Cardiac muscle cell (in vitro differentiated cells and primary cell): Measurements from ENCODE around the gene PSMD3. TPM values are rescaled to one million over a fixed set of nuclear protein-coding genes. Genes with fewer than 3 reads are reported as not detected.

Source experiments
- DNase-seq, 2 donors: peaks; one replicate each; pipeline versions ENCODE4 v3.0.0 to v3.0.0-alpha.2; 2010 to 2017; ENCODE audit warnings: low read depth in 1 of 2, low spot score in 1 of 2
- H3K27ac ChIP-seq: fragments of 200-600 bp; sonication (generic); 2 replicates; pipeline ENCODE4 v1.5.1; 2016
- H3K27me3 ChIP-seq: fragments of 200-600 bp; sonication (generic); 2 replicates; pipeline ENCODE4 v1.6.0; 2016; ENCODE audit warnings: control low read depth
- H3K36me3 ChIP-seq: fragments of 200-600 bp; sonication (generic); 2 replicates; pipeline ENCODE4 v1.5.1; 2016; ENCODE audit warnings: control low read depth
- H3K4me1 ChIP-seq: fragments of 200-600 bp; sonication (generic); 2 replicates; pipeline ENCODE4 v1.8.1; 2017; ENCODE audit warnings: low read depth, mild to moderate bottlenecking, mixed run types
- H3K4me3 ChIP-seq: fragments of 200-600 bp; sonication (generic); 2 replicates; pipeline ENCODE4 v1.5.1; 2016; ENCODE audit warnings: mild to moderate bottlenecking
- H3K9me3 ChIP-seq: fragments of 200-600 bp; sonication (generic); 2 replicates; pipeline ENCODE4 v1.5.1; 2017; ENCODE audit warnings: low read depth, mild to moderate bottlenecking, control low read depth
- CTCF ChIP-seq: IDR thresholded peaks from 2 replicates; pipeline ENCODE4 v1.5.1; 2012; ENCODE audit warnings: low read depth, mild to moderate bottlenecking, low read length
- polyA plus RNA-seq: library from polyadenylated mRNA; unstranded; fragments of >200 nt; fragmentation: Nextera tagmentation; extraction: Ambion mirVana; gene quantifications from 2 replicates; pipeline ENCODE4 v1.2.1, GENCODE V29; 2016
- total RNA-seq: library from RNA; depleted of rRNA; stranded (reverse); fragments of >200 nt; gene quantifications from 2 replicates; pipeline ENCODE4 v1.2.3, GENCODE V29; 2016

PSMD3 gene
- total and polyA plus RNA-seq, 2 experiments from 2014 or later, result 139 to 154 TPM

- H3K4me3 ChIP-seq, result peak overlapping the region; percentile 20
- H3K36me3 ChIP-seq, result no peaks in the 10 kb centered on the region
- peak; percentile 98 to 99 for DNase-seq
- no peaks in the 10 kb centered on the region for H3K27me3 ChIP-seq
- H3K9me3 ChIP-seq, result no peaks in the 10 kb centered on the region
- no peaks in the 10 kb centered on the region for H3K4me1 ChIP-seq
- no peak overlapping the region for H3K27ac ChIP-seq
- no peak for TF ChIP-seq CTCF
Observed at GRCh38 chr17:39952680-39953470, 27.7 kb upstream of the PSMD3 start.

GRCh38 chr17:39953471-39953888 is 27.1 kb upstream of the PSMD3 start:
- TF ChIP-seq CTCF, result no peak
- Histone ChIP-seq H3K4me1 (no peaks in the 10 kb centered on the region), H3K4me3 (peak overlapping the region; percentile 20), H3K27ac (no peak overlapping the region), H3K27me3 (no peaks in the 10 kb centered on the region), H3K9me3 (no peaks in the 10 kb centered on the region), H3K36me3 (no peaks in the 10 kb centered on the region)
- DNase-seq, result no peak

GRCh38 chr17:39954876-39955275 is 25.7 kb upstream of the PSMD3 start:
- no peak for TF ChIP-seq CTCF
- DNase-seq, result no peak
- H3K4me1 ChIP-seq, result peaks cover 2% of the 10 kb centered on the region
- H3K27ac ChIP-seq, result no peak overlapping the region
- H3K4me3 ChIP-seq, result no peak overlapping the region
- no peaks in the 10 kb centered on the region for H3K36me3 ChIP-seq
- no peaks in the 10 kb centered on the region for H3K27me3 ChIP-seq
- no peaks in the 10 kb centered on the region for H3K9me3 ChIP-seq

GRCh38 chr17:39955726-39956225 is 24.8 kb upstream of the PSMD3 start:
- Histone ChIP-seq H3K36me3 (no peaks in the 10 kb centered on the region), H3K4me3 (no peak overlapping the region), H3K27ac (no peak overlapping the region), H3K4me1 (peaks cover 2% of the 10 kb centered on the region), H3K27me3 (no peaks in the 10 kb centered on the region), H3K9me3 (no peaks in the 10 kb centered on the region)
- no peak for DNase-seq
- no peak for TF ChIP-seq CTCF

- H3K36me3 ChIP-seq, result no peaks in the 10 kb centered on the region
- peaks cover 2% of the 10 kb centered on the region for H3K4me1 ChIP-seq
- no peak overlapping the region for H3K27ac ChIP-seq
- no peak overlapping the region for H3K4me3 ChIP-seq
- DNase-seq, result no peak
- no peaks in the 10 kb centered on the region for H3K9me3 ChIP-seq
- no peak for TF ChIP-seq CTCF
- H3K27me3 ChIP-seq, result no peaks in the 10 kb centered on the region
Observed at GRCh38 chr17:39960524-39961041, 20.0 kb upstream of the PSMD3 start.
